Prostate gland (tissue), 2 donors: ENCODE measurements around the gene TTC1. TPM values are rescaled to one million over a fixed set of nuclear protein-coding genes. Genes with fewer than 3 reads are reported as not detected.
A peak's percentile ranks its signal among the peaks of the same experiment; 100 is the strongest.

ENCODE experiments used
- DNase-seq: peaks from one replicate; pipeline ENCODE4 v3.0.0-alpha.2; 2019; ENCODE audit warnings: low spot score
- H3K27ac ChIP-seq, 2 donors: fragments of 200-600 bp; sonication (generic); 2 replicates each; pipeline ENCODE4 v1.5.1; 2017 to 2019
- H3K27me3 ChIP-seq: fragments of 200-600 bp; sonication (generic); replicated peaks from 2 replicates; pipeline ENCODE4 v1.5.1; 2019; ENCODE audit not compliant: insufficient read depth
- H3K36me3 ChIP-seq, 2 donors: fragments of 200-600 bp; sonication (generic); 1 replicate in 1 of 2; 2 replicates in 1 of 2; pipeline versions ENCODE4 v1.5.1 to v1.8.1; 2017 to 2019
- H3K4me1 ChIP-seq: fragments of 200-600 bp; sonication (generic); replicated peaks from 2 replicates; pipeline ENCODE4 v1.5.1; 2019
- H3K4me3 ChIP-seq, 2 donors: fragments of 200-600 bp; sonication (generic); 2 replicates each; pipeline ENCODE4 v1.5.1; 2017 to 2019
- H3K9me3 ChIP-seq: fragments of 200-600 bp; sonication (generic); 2 replicates; pipeline ENCODE4 v1.5.1; 2017
- POLR2A ChIP-seq: fragments of 450-650 bp; IDR thresholded peaks from one replicate; pipeline ENCODE4 v1.6.1; 2016; ENCODE audit warnings: antibody characterized with exemption, mild to moderate bottlenecking
- POLR2AphosphoS5 ChIP-seq: sonication (generic); formaldehyde crosslinking; IDR thresholded peaks from one replicate; pipeline ENCODE4 v1.6.1; 2017; ENCODE audit warnings: antibody characterized with exemption
- WGBS: methylation state at CpG from one replicate; pipeline ENCODE4 v1.1.5; 2018; 5-methylcytosine and 5-hydroxymethylcytosine counted together
- intact Hi-C: fragments of 100-400 bp; cut with DNase I; formaldehyde crosslinking; loops from one replicate; pipeline ENCODE4 v1.14.2; 2022
- total RNA-seq, 2 donors: library from RNA; depleted of rRNA; stranded (reverse); fragments of >200 nt; gene quantifications; one replicate each; pipeline ENCODE4 v1.1.0, GENCODE V29; 2016
- TF ChIP-seq, protein P1 (sequence below), 4 experiments: fragments of 200-600 bp in 2 of 4; fragments of 450-650 bp in 2 of 4; sonication (generic) in 2 of 4; IDR thresholded peaks; 1 replicate in 3 of 4; 2 replicates in 1 of 4; pipeline ENCODE4 v1.5.1; 2016 to 2019; ENCODE audit warnings: antibody characterized with exemption in 4 of 4, mild to moderate bottlenecking in 2 of 4, moderate library complexity in 2 of 4

The TTC1 gene
- total RNA-seq, 2 donors from 2014 or later: 30.6 to 34.2 TPM

DNA sequence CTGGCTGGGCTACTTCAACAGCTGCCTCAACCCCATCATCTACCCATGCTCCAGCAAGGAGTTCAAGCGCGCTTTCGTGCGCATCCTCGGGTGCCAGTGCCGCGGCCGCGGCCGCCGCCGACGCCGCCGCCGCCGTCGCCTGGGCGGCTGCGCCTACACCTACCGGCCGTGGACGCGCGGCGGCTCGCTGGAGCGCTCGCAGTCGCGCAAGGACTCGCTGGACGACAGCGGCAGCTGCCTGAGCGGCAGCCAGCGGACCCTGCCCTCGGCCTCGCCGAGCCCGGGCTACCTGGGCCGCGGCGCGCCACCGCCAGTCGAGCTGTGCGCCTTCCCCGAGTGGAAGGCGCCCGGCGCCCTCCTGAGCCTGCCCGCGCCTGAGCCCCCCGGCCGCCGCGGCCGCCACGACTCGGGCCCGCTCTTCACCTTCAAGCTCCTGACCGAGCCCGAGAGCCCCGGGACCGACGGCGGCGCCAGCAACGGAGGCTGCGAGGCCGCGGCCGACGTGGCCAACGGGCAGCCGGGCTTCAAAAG is 36.9 kb upstream of the TTC1 start:
- intact Hi-C loops: loop anchor here (10.0 kb wide), 1 partner anchor 637 kb away; the partner anchor contains the start of gene IL12B
- no peak overlapping the region for H3K27ac ChIP-seq
- DNase-seq: no peak
- no peaks in the 10 kb centered on the region for H3K27me3 ChIP-seq
- no peaks in the 10 kb centered on the region for H3K4me1 ChIP-seq
- H3K9me3 ChIP-seq: no peaks in the 10 kb centered on the region
- TF ChIP-seq POLR2AphosphoS5: no peak
- TF ChIP-seq, protein P1, sequence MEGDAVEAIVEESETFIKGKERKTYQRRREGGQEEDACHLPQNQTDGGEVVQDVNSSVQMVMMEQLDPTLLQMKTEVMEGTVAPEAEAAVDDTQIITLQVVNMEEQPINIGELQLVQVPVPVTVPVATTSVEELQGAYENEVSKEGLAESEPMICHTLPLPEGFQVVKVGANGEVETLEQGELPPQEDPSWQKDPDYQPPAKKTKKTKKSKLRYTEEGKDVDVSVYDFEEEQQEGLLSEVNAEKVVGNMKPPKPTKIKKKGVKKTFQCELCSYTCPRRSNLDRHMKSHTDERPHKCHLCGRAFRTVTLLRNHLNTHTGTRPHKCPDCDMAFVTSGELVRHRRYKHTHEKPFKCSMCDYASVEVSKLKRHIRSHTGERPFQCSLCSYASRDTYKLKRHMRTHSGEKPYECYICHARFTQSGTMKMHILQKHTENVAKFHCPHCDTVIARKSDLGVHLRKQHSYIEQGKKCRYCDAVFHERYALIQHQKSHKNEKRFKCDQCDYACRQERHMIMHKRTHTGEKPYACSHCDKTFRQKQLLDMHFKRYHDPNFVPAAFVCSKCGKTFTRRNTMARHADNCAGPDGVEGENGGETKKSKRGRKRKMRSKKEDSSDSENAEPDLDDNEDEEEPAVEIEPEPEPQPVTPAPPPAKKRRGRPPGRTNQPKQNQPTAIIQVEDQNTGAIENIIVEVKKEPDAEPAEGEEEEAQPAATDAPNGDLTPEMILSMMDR (IDR thresholded peaks at IDR 0.05): no peak
- no peak for TF ChIP-seq POLR2A
- H3K36me3 ChIP-seq: no peaks in the 10 kb centered on the region
- H3K4me3 ChIP-seq: peak overlapping the region in 1 of 2 donors; percentile 16
- 0% methylated on average over 17 of the region's 76 CpGs for WGBS

DNA sequence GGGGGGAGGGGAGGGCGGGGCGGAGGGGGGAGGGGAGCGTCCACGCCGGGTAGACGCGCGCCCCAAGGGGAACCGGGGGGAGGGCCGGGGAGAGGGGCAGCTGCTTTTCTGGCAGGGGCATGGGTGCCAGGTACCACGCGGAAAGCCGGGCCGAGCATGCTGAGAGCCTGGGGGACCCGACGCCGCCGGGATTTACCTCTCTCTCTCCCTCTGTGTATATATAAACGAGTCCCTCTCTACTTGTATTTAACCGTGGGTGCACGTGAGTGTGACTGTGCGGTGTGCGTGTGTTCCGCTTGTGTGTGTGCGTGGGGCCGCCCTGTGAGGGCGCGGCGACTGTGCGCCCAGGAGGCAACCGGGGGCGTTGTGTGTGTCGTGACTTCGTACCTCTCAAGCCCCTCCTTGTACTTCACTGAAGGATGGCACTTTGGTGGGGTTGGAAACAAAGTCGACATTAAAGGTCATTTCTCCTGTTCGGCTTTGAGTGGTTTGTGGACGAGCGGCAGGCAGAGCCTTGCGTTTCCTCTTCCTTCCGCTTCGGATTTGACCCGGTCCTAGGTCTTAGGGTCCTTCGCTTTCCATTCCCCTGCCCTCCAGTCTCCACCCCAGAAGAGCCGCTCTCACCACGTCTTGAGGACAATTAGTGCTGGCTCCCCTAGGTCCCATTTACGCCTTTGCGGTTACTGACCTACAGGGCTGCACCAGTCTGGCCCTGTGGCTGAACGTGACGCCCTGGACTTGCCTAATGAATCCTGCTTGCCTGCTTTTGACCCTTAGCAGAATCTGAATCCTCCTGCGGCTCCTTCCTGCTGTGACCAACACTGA is 36.2 kb upstream of the TTC1 start:
- Histone ChIP-seq H3K4me3 (peak overlapping the region in 1 of 2 donors; percentile 16), H3K36me3 (no peaks in the 10 kb centered on the region), H3K4me1 (no peaks in the 10 kb centered on the region), H3K27ac (no peak overlapping the region), H3K9me3 (no peaks in the 10 kb centered on the region), H3K27me3 (no peaks in the 10 kb centered on the region)
- WGBS: 44% methylated on average over 44 of the region's 50 CpGs
- no peak for DNase-seq
- intact Hi-C loops: loop anchor here (10.0 kb wide), 1 partner anchor 638 kb away; the partner anchor contains the start of gene IL12B
- no peak for TF ChIP-seq POLR2A
- TF ChIP-seq POLR2AphosphoS5: no peak
- TF ChIP-seq, protein P1 (IDR thresholded peaks at IDR 0.05): no peak

DNA sequence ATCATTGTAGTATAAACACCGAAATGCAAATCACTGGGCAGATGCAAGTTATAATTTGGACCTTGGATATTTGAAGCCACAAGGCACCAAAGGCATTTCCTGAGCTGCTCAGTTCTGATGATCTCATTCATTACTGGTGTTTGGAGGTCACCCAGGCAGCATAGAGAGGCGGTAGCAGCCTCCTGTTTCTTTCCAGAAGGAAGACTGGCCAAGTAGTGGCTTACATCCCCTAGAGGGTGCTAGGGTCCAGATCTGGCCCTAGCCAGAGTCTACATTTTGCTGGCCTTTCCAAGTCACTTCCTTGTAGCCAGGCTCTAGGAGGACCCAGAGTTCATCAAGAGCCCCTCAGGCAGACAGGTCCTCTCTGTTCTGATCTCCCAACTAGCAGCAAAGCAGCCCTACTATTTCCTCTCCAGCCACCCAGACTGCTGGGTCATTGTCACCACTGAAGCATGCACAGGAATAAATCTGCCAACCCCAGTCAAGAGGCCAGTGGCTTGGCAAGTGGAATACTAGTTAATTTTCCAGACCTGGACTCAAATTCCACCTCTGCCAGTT is 33.4 kb upstream of the TTC1 start:
- no peak for DNase-seq
- no peaks in the 10 kb centered on the region for H3K27me3 ChIP-seq
- intact Hi-C loops: loop anchor here (10.0 kb wide), 1 partner anchor 641 kb away; the partner anchor contains the start of gene IL12B
- H3K27ac ChIP-seq: no peak overlapping the region
- no peak overlapping the region for H3K4me3 ChIP-seq
- no peak for TF ChIP-seq POLR2AphosphoS5
- TF ChIP-seq, protein P1 (IDR thresholded peaks at IDR 0.05): no peak
- no peak for TF ChIP-seq POLR2A
- no peaks in the 10 kb centered on the region for H3K4me1 ChIP-seq
- H3K36me3 ChIP-seq: no peaks in the 10 kb centered on the region
- 79% methylated on average over 2 of the region's 2 CpGs for WGBS
- H3K9me3 ChIP-seq: no peaks in the 10 kb centered on the region

DNA sequence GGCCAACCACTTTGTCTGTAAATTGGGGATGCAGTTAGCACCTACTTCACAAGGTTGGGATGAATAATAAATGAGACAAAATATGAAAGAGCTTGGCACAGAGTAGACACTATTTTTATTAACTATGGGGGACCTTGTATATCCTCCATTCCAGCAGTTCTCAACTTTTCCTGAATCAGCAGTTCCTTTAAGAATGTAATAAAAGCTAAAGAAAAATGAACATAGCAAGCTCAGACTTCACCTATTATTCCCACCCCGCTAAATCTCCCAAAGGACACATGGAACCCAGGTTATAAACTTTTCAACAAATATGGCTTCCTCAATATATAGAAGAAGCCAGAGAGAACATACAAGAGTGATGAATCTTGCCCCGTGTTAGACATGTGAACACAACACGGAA is 32.0 kb upstream of the TTC1 start:
- intact Hi-C loops: loop anchor here (10.0 kb wide), 1 partner anchor 642 kb away; the partner anchor contains the start of gene IL12B
- H3K4me1 ChIP-seq: no peaks in the 10 kb centered on the region
- no peak overlapping the region for H3K27ac ChIP-seq
- no peaks in the 10 kb centered on the region for H3K36me3 ChIP-seq
- no peaks in the 10 kb centered on the region for H3K9me3 ChIP-seq
- H3K27me3 ChIP-seq: no peaks in the 10 kb centered on the region
- H3K4me3 ChIP-seq: no peak overlapping the region
- 87% methylated on average over 3 of the region's 3 CpGs for WGBS
- no peak for DNase-seq
- TF ChIP-seq, protein P1 (IDR thresholded peaks at IDR 0.05): no peak
- TF ChIP-seq POLR2A (no peak), POLR2AphosphoS5 (no peak)
